Measurements from ENCODE around the gene DISP2. TPM values are rescaled to one million over a fixed set of nuclear protein-coding genes. Genes with fewer than 3 reads are reported as not detected.
A peak's percentile ranks its signal among the peaks of the same experiment; 100 is the strongest.

DISP2 gene
- total RNA-seq, 1 experiment from 2014 or later: 10.0 TPM

GRCh38 chr15:40354408-40355171 is 3.4 kb upstream of the DISP2 start:
- no peak overlapping the region; the same call in 1 of the 2 replicates for H3K27ac ChIP-seq (ENCODE audit: low read length)
- no peaks in the 10 kb centered on the region for H3K36me3 ChIP-seq (ENCODE audit: control insufficient read depth, insufficient read depth, low read length)
- CTCF ChIA-PET: interaction anchor here (0.5 to 0.9 kb wide), 4 partner anchors 10 to 94 kb away, joined by 3 to 10 read pairs (median 4); no protein-coding TSS in a partner anchor
- H3K9me3 ChIP-seq (ENCODE audit: control insufficient read depth, insufficient read depth, low read depth, low read length): no peaks in the 10 kb centered on the region
- in situ Hi-C loops (cut with HindIII; ENCODE audit: low pct_unique_long_range_greater_than_20kb, low sequenced_read_pairs): no loop called here
- H3K4me3 ChIP-seq (ENCODE audit: low read depth in 2 of 2, low read length in 2 of 2): no peak overlapping the region
- TF ChIP-seq CTCF (IDR thresholded peaks at IDR 0.05): peak; percentile 72; the same call in 1 of the 2 replicates
- no peak for TF ChIP-seq REST (IDR thresholded peaks at IDR 0.05; ENCODE audit: insufficient read depth in 1 of 2, low read depth in 2 of 2, low read length in 1 of 2)
- TF ChIP-seq TCF7L2 (IDR thresholded peaks at IDR 0.05; ENCODE audit: low read depth, low read length): no peak
- intact Hi-C loops (cut with micrococcal nuclease; ENCODE audit: unreplicated experiment): no loop called here
- POLR2A ChIA-PET: interaction anchor here (0.7 kb wide), 1 partner anchor 124 kb away, joined by 3 read pairs; no protein-coding TSS in a partner anchor
- DNase-seq (ENCODE audit: low read depth, low spot score) (no peak), ATAC-seq (peak; percentile 44; the same call in 1 of the 2 replicates)
- H3K4me1 ChIP-seq (ENCODE audit: control insufficient read depth, insufficient read depth, low read length): peaks cover 7% of the 10 kb centered on the region
- no peaks in the 10 kb centered on the region for H3K27me3 ChIP-seq (ENCODE audit: control insufficient read depth, insufficient read depth, low read length)
- no TSS peak for BruUV-seq (replicated peaks)

DNA sequence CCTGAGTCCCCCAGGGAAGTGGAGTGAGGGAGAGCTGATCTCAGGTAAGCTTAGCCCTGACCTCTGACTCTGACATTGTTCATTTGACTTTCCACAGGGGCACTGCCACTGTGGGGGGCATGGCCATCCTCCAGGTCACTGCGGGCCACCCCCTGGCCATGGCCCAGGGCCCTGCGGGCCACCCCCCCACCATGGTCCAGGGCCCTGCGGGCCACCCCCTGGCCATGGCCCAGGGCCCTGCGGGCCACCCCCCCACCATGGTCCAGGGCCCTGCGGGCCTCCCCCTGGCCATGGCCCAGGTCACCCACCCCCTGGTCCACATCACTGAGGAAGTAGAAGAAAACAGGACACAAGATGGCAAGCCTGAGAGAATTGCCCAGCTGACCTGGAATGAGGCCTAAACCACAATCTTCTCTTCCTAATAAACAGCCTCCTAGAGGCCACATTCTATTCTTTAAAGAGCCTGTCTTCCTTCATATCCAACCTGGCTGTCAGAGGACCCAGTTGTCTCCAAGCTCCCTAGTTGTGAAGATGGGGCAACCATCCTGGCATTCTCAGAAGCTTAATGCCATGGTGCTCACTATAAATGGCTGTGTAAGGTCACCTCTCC is 1.9 kb upstream of the DISP2 start:
- no peaks in the 10 kb centered on the region for H3K27me3 ChIP-seq (ENCODE audit: control insufficient read depth, insufficient read depth, low read length)
- DNase-seq (ENCODE audit: low read depth, low spot score) (no peak), ATAC-seq (no peak)
- no peak overlapping the region for H3K4me3 ChIP-seq (ENCODE audit: low read depth in 2 of 2, low read length in 2 of 2)
- H3K4me1 ChIP-seq (ENCODE audit: control insufficient read depth, insufficient read depth, low read length): peaks cover 7% of the 10 kb centered on the region
- in situ Hi-C loops (cut with HindIII; ENCODE audit: low pct_unique_long_range_greater_than_20kb, low sequenced_read_pairs): no loop called here
- no peaks in the 10 kb centered on the region for H3K36me3 ChIP-seq (ENCODE audit: control insufficient read depth, insufficient read depth, low read length)
- ChIA-PET POLR2A (interaction anchor here (0.5 kb wide), 1 partner anchor 15 kb away, joined by 3 read pairs; the partner anchor contains the start of gene CCDC9B), CTCF (interaction anchor here (1.1 kb wide), 1 partner anchor 12 kb away, joined by 4 read pairs; no protein-coding TSS in a partner anchor)
- intact Hi-C loops (cut with micrococcal nuclease; ENCODE audit: unreplicated experiment): no loop called here
- TF ChIP-seq TCF7L2 (IDR thresholded peaks at IDR 0.05; ENCODE audit: low read depth, low read length): no peak
- no peak for TF ChIP-seq REST (IDR thresholded peaks at IDR 0.05; ENCODE audit: insufficient read depth in 1 of 2, low read depth in 2 of 2, low read length in 1 of 2)
- no peak overlapping the region for H3K27ac ChIP-seq (ENCODE audit: low read length)
- no peaks in the 10 kb centered on the region for H3K9me3 ChIP-seq (ENCODE audit: control insufficient read depth, insufficient read depth, low read depth, low read length)
- no TSS peak for BruUV-seq (replicated peaks)

All from Panc1 (cell line).